ENCODE results near the gene ZBTB26.

Gene ZBTB26

DNA sequence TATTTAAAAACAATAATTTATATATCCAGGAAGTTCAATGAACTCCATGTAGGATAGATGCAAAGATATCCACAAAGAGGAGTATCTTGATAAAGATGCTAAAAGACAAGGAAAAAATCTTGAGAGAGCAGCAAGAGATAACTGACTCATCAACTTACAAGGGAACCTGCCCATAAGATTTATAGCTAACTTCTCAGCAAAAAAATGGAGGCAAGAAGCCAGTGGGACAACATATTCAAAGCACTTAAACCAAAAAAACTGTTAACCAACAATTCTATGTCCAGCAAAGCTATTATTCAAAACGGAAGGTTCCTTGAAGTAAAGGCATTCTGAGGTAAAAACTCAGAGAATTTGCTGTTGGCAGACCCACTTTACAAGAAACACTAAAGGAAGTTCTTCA is 29.8 kb upstream of the ZBTB26 start:
- Histone ChIP-seq H3K36me3 (ENCODE audit: insufficient read depth, low read length) (peaks cover 39% of the 10 kb centered on the region), H3K79me2 (ENCODE audit: insufficient read depth, low read length) (peaks cover 3% of the 10 kb centered on the region; the same call in 1 of the 2 replicates), H3K4me2 (ENCODE audit: low read length) (no peak overlapping the region), H3K9me3 (ENCODE audit: low read length) (peaks cover 5% of the 10 kb centered on the region; the same call in 1 of the 2 replicates), H3K9me2 (ENCODE audit: low read depth, low read length) (no peaks in the 10 kb centered on the region), H4K20me1 (ENCODE audit: insufficient read depth, low read length) (no peaks in the 10 kb centered on the region), H3F3A (ENCODE audit: insufficient read depth, low read length) (no peaks in the 10 kb centered on the region), H3K4me1 (ENCODE audit: insufficient read depth, low read length, severe bottlenecking) (no peaks in the 10 kb centered on the region), H3K4me3 (ENCODE audit: low read depth, low read length, poor library complexity, severe bottlenecking) (no peak overlapping the region), H3K27ac (ENCODE audit: low read depth, low read length, poor library complexity, severe bottlenecking) (no peak overlapping the region), H3K27me3 (ENCODE audit: insufficient read depth, low read length) (no peaks in the 10 kb centered on the region), H3K9ac (ENCODE audit: low read length) (no peak overlapping the region), H2AFZ (ENCODE audit: low read length) (no peak overlapping the region)
- no peak for TF ChIP-seq EZH2 (IDR thresholded peaks at IDR 0.05; ENCODE audit: borderline replicate concordance, low read length)
- no peak for TF ChIP-seq CTCF (IDR thresholded peaks at IDR 0.05; ENCODE audit: low read length)

DNA sequence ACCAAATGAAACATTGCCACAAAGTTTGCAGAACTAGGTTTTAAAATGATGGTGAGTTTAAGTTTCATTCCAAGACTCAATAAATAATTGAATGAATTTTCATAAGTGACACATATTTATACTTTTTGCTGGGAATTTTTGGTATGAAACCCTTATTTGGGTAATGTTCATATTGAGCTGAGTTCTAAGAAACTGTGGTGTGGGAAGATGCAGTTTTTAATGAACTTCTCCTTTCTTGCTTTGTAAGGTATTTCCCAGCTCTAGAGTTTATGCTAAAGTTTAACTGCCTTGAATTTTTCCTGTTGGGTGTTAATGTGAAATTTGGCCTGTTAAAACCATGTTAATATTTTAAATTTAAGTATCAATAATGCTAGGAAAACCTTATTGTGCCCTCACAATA is 24.6 kb upstream of the ZBTB26 start:
- no peaks in the 10 kb centered on the region for H4K20me1 ChIP-seq (ENCODE audit: insufficient read depth, low read length)
- H3K9me3 ChIP-seq (ENCODE audit: low read length) = peaks cover 5% of the 10 kb centered on the region; the same call in 1 of the 2 replicates
- no peaks in the 10 kb centered on the region for H3K4me1 ChIP-seq (ENCODE audit: insufficient read depth, low read length, severe bottlenecking)
- no peak overlapping the region for H3K4me3 ChIP-seq (ENCODE audit: low read depth, low read length, poor library complexity, severe bottlenecking)
- H3K9ac ChIP-seq (ENCODE audit: low read length) = no peak overlapping the region
- no peaks in the 10 kb centered on the region for H3F3A ChIP-seq (ENCODE audit: insufficient read depth, low read length)
- no peak overlapping the region for H2AFZ ChIP-seq (ENCODE audit: low read length)
- H3K36me3 ChIP-seq (ENCODE audit: insufficient read depth, low read length) = peaks cover 32% of the 10 kb centered on the region
- no peak for TF ChIP-seq EZH2 (IDR thresholded peaks at IDR 0.05; ENCODE audit: borderline replicate concordance, low read length)
- TF ChIP-seq CTCF (IDR thresholded peaks at IDR 0.05; ENCODE audit: low read length) = no peak
- no peak overlapping the region for H3K27ac ChIP-seq (ENCODE audit: low read depth, low read length, poor library complexity, severe bottlenecking)
- H3K27me3 ChIP-seq (ENCODE audit: insufficient read depth, low read length) = no peaks in the 10 kb centered on the region
- H3K9me2 ChIP-seq (ENCODE audit: low read depth, low read length) = no peaks in the 10 kb centered on the region
- peaks cover 46% of the 10 kb centered on the region for H3K79me2 ChIP-seq (ENCODE audit: insufficient read depth, low read length)
- H3K4me2 ChIP-seq (ENCODE audit: low read length) = no peak overlapping the region

DNA sequence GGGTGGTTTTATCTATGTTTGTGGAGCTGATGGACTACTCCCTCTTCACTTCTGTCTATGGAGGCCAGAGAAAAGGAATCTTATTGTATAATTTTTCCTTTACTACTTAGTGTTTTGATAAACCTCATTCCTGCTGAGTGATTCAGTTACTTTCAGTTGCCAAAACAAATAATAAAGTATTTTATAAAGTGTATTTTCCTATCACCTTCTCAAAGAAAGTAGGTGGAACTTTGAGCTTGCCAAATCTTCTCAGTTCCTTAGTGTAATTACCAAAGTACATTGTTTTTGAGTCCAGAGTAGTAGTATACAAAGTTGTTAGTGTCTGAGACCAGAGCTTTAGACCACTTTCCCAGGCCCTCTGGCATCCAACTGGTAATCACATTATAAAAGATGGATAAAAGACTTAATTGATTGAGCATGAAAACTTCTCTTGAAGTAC is 23.0 kb upstream of the ZBTB26 start:
- H3K4me2 ChIP-seq (ENCODE audit: low read length) = no peak overlapping the region

More for the DNA sequence above, 23.0 kb upstream of the ZBTB26 start:
- no peak overlapping the region for H3K27ac ChIP-seq (ENCODE audit: low read depth, low read length, poor library complexity, severe bottlenecking)
- no peaks in the 10 kb centered on the region for H3F3A ChIP-seq (ENCODE audit: insufficient read depth, low read length)
- H3K4me1 ChIP-seq (ENCODE audit: insufficient read depth, low read length, severe bottlenecking) = no peaks in the 10 kb centered on the region
- peaks cover 60% of the 10 kb centered on the region for H3K79me2 ChIP-seq (ENCODE audit: insufficient read depth, low read length)
- H2AFZ ChIP-seq (ENCODE audit: low read length) = no peak overlapping the region
- no peaks in the 10 kb centered on the region for H4K20me1 ChIP-seq (ENCODE audit: insufficient read depth, low read length)
- H3K9me2 ChIP-seq (ENCODE audit: low read depth, low read length) = no peaks in the 10 kb centered on the region
- H3K36me3 ChIP-seq (ENCODE audit: insufficient read depth, low read length) = peaks cover 16% of the 10 kb centered on the region
- H3K9ac ChIP-seq (ENCODE audit: low read length) = no peak overlapping the region
- no peaks in the 10 kb centered on the region for H3K27me3 ChIP-seq (ENCODE audit: insufficient read depth, low read length)
- no peaks in the 10 kb centered on the region for H3K9me3 ChIP-seq (ENCODE audit: low read length)
- H3K4me3 ChIP-seq (ENCODE audit: low read depth, low read length, poor library complexity, severe bottlenecking) = no peak overlapping the region
- TF ChIP-seq CTCF (IDR thresholded peaks at IDR 0.05; ENCODE audit: low read length) = no peak
- no peak for TF ChIP-seq EZH2 (IDR thresholded peaks at IDR 0.05; ENCODE audit: borderline replicate concordance, low read length)
